ENCODE data around the gene CDCA8. TPM values are rescaled to one million over a fixed set of nuclear protein-coding genes. Genes with fewer than 3 reads are reported as not detected.

CDCA8 gene
- total and polyA plus RNA-seq, 2 of the 13 experiments (the other 11 are each of a cell fraction or from before 2014, with no cell fraction given): 24.1 to 38.6 TPM

DNA sequence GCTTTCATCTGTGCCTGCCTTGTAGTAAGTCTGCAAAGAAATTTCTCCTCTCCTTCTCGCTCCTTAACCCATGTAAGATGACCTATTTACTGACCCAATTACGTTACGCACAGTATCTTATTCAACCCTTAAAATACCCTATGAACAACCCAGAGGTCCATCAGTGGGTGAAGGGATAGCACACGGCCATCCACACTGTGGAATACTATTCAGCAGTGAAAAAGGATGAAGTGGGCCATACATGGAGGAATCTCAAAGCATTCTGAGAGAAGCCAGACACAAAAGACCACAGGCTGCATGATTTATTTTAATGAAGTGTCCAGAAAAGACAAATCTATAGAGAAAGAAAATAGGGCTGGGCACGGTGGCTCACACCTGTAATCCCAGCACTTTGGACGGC, 33.8 kb upstream of the CDCA8 start:
- 57% methylated on average over 6 of the region's 6 CpGs for WGBS (ENCODE audit: low lambda C conversion rate)
- TF ChIP-seq BHLHE40 (IDR thresholded peaks at IDR 0.05; ENCODE audit: low read length) (no peak), PAWR (CRISPR knock-in tag; IDR thresholded peaks at IDR 0.05; ENCODE audit: borderline replicate concordance) (no peak), TCF7L2 (IDR thresholded peaks at IDR 0.05; ENCODE audit: low read depth, low read length) (no peak), NR3C1 (CRISPR knock-in tag; IDR thresholded peaks at IDR 0.05) (no peak), NFYC (CRISPR knock-in tag; IDR thresholded peaks at IDR 0.05) (no peak)
- Histone ChIP-seq H3K27me3 (ENCODE audit: control insufficient read depth in 1 of 2, insufficient read depth in 2 of 2, low read length in 2 of 2) (peaks cover 1 to 28% of the 10 kb centered on the region in 2 experiments; a peak in 4 of 5 replicates), H3K27ac (ENCODE audit: extremely low read length, insufficient read depth, low read length) (no peak overlapping the region), H3K36me3 (replicated peaks in 1 of 2; ENCODE audit: control insufficient read depth in 1 of 2, insufficient read depth in 2 of 2, low read length in 2 of 2) (no peaks in the 10 kb centered on the region), H3K4me3 (replicated peaks in 1 of 3; ENCODE audit: insufficient read depth in 1 of 3, low read depth in 2 of 3, low read length in 3 of 3) (no peak overlapping the region), H3K9me3 (ENCODE audit: low read length) (no peaks in the 10 kb centered on the region), H3K9ac (ENCODE audit: insufficient read depth, low read depth, low read length) (no peak overlapping the region), H4K20me1 (ENCODE audit: insufficient read depth, low read length) (0 out of 2 replicates have a peak, but pooled peaks cover 4% of the 10 kb centered on the region), H3K79me2 (ENCODE audit: insufficient read depth, low read length) (no peaks in the 10 kb centered on the region), H3K4me2 (ENCODE audit: low read depth, low read length) (peak overlapping the region; percentile 61; the same call in 1 of the 2 replicates), H3K4me1 (ENCODE audit: insufficient read depth, low read length) (peaks cover 32% of the 10 kb centered on the region), H2AFZ (ENCODE audit: low read length) (no peak overlapping the region)
- ChIA-PET CTCF (ENCODE audit: low intra/inter-chr PET ratio, low total read pairs) (no interaction called here), POLR2A (no interaction called here)
- no TSS peak for BruUV-seq (replicated peaks)
- in situ Hi-C loops (cut with HindIII; ENCODE audit: extremely low pct_ligation_motif_present, low pct_unique_long_range_greater_than_20kb): no loop called here
- DNase-seq (ENCODE audit: low spot score) (no peak), FAIRE-seq (no peak), ATAC-seq (no peak)
- intact Hi-C loops (cut with micrococcal nuclease; ENCODE audit: unreplicated experiment): no loop called here

DNA sequence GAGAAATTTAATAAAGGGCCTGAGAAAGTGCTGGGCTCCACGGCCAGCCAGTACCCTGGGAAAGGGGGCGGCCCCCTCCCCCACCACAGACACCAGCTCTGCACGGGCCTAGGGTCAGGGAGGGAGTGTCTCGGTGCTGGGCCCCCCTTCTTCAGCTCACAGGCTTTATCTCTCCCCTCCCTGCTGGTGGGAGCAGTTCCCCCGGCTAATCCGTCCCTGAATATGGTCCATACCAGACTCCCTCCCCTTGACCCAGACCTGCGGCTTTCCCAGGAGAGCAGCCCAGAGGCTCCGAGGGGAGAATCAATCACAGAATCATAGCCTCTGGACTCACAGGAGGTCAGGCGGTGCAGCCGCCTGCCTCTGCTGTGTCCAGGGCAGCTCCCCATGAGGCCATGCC, 31.7 kb upstream of the CDCA8 start:
- H3K27ac ChIP-seq (ENCODE audit: extremely low read length, insufficient read depth, low read length): no peak overlapping the region
- peaks cover 21% of the 10 kb centered on the region for H3K4me1 ChIP-seq (ENCODE audit: insufficient read depth, low read length)
- H4K20me1 ChIP-seq (ENCODE audit: insufficient read depth, low read length): no peaks in the 10 kb centered on the region
- TF ChIP-seq ZNF331 (CRISPR knock-in tag; IDR thresholded peaks at IDR 0.05) (no peak), GPN1 (CRISPR knock-in tag; IDR thresholded peaks at IDR 0.05; ENCODE audit: borderline replicate concordance) (no peak), ZNF256 (CRISPR knock-in tag; conservative IDR thresholded peaks at IDR 0.05) (no peak), ZNF205 (CRISPR knock-in tag; IDR thresholded peaks at IDR 0.05) (no peak), ZKSCAN5 (CRISPR knock-in tag; IDR thresholded peaks at IDR 0.05) (no peak), ZMYM2 (CRISPR knock-in tag; IDR thresholded peaks at IDR 0.05) (no peak), PCBP2 (optimal IDR thresholded peaks at IDR 0.05; ENCODE audit: low read depth, low read length, poor library complexity, severe bottlenecking) (no peak), PITX1 (CRISPR knock-in tag; IDR thresholded peaks at IDR 0.05) (no peak)
- TF ChIP-seq, protein P1, sequence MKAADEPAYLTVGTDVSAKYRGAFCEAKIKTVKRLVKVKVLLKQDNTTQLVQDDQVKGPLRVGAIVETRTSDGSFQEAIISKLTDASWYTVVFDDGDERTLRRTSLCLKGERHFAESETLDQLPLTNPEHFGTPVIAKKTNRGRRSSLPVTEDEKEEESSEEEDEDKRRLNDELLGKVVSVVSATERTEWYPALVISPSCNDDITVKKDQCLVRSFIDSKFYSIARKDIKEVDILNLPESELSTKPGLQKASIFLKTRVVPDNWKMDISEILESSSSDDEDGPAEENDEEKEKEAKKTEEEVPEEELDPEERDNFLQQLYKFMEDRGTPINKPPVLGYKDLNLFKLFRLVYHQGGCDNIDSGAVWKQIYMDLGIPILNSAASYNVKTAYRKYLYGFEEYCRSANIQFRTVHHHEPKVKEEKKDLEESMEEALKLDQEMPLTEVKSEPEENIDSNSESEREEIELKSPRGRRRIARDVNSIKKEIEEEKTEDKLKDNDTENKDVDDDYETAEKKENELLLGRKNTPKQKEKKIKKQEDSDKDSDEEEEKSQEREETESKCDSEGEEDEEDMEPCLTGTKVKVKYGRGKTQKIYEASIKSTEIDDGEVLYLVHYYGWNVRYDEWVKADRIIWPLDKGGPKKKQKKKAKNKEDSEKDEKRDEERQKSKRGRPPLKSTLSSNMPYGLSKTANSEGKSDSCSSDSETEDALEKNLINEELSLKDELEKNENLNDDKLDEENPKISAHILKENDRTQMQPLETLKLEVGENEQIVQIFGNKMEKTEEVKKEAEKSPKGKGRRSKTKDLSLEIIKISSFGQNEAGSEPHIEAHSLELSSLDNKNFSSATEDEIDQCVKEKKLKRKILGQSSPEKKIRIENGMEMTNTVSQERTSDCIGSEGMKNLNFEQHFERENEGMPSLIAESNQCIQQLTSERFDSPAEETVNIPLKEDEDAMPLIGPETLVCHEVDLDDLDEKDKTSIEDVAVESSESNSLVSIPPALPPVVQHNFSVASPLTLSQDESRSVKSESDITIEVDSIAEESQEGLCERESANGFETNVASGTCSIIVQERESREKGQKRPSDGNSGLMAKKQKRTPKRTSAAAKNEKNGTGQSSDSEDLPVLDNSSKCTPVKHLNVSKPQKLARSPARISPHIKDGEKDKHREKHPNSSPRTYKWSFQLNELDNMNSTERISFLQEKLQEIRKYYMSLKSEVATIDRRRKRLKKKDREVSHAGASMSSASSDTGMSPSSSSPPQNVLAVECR (CRISPR knock-in tag; IDR thresholded peaks at IDR 0.05; ENCODE audit: borderline replicate concordance): no peak
- H3K9ac ChIP-seq (ENCODE audit: insufficient read depth, low read depth, low read length): no peak overlapping the region
- 2% methylated on average over 6 of the region's 10 CpGs for WGBS (ENCODE audit: low lambda C conversion rate)
- POLR2A ChIA-PET: no interaction called here
- H3K27me3 ChIP-seq (ENCODE audit: control insufficient read depth in 1 of 2, insufficient read depth in 2 of 2, low read length in 2 of 2): peaks cover 1 to 38% of the 10 kb centered on the region in 2 experiments; a peak in 4 of 5 replicates
- no peak overlapping the region for H2AFZ ChIP-seq (ENCODE audit: low read length)
- CTCF ChIA-PET (ENCODE audit: low intra/inter-chr PET ratio, low total read pairs): no interaction called here
- in situ Hi-C loops (cut with HindIII; ENCODE audit: extremely low pct_ligation_motif_present, low pct_unique_long_range_greater_than_20kb) (no loop called here), intact Hi-C loops (cut with micrococcal nuclease; ENCODE audit: unreplicated experiment) (no loop called here)
- no peaks in the 10 kb centered on the region for H3K79me2 ChIP-seq (ENCODE audit: insufficient read depth, low read length)
- H3K9me3 ChIP-seq (ENCODE audit: low read length): no peaks in the 10 kb centered on the region
- ATAC-seq: peak; percentile 20; the same call in 2 of the 3 replicates
- no peak for DNase-seq (ENCODE audit: low spot score)
- H3K4me2 ChIP-seq (ENCODE audit: low read depth, low read length): no peak overlapping the region
- no peaks in the 10 kb centered on the region for H3K36me3 ChIP-seq (replicated peaks in 1 of 2; ENCODE audit: control insufficient read depth in 1 of 2, insufficient read depth in 2 of 2, low read length in 2 of 2)
- FAIRE-seq: no peak
- no TSS peak for BruUV-seq (replicated peaks)
- H3K4me3 ChIP-seq (replicated peaks in 1 of 3; ENCODE audit: insufficient read depth in 1 of 3, low read depth in 2 of 3, low read length in 3 of 3): no peak overlapping the region

Measured in HepG2 (cell line).